Measurements from ENCODE around the gene GPR146.
A peak's percentile ranks its signal among the peaks of the same experiment; 100 is the strongest.

GPR146 gene

GRCh38 chr7:1054861-1055450, 10.6 kb downstream of the GPR146 start:
- Mint-ChIP-seq H3K27ac (peak overlapping the region; percentile 52), H3K36me3 (ENCODE audit: low read depth) (peaks cover 3% of the 10 kb centered on the region), H3K27me3 (ENCODE audit: low read depth) (no peaks in the 10 kb centered on the region), H3K9me3 (no peaks in the 10 kb centered on the region), H3K4me3 (peak overlapping the region; percentile 71), H3K4me1 (ENCODE audit: low read depth) (peaks cover 16% of the 10 kb centered on the region)

- Mint-ChIP-seq H3K9me3 (no peaks in the 10 kb centered on the region), H3K27ac (peak overlapping the region; percentile 52), H3K4me1 (ENCODE audit: low read depth) (peaks cover 15% of the 10 kb centered on the region), H3K27me3 (ENCODE audit: low read depth) (no peaks in the 10 kb centered on the region), H3K4me3 (peak overlapping the region; percentile 71), H3K36me3 (ENCODE audit: low read depth) (peaks cover 2% of the 10 kb centered on the region)
Observed at GRCh38 chr7:1055491-1055955, 11.2 kb downstream of the GPR146 start.

GRCh38 chr7:1055956-1056784, 11.8 kb downstream of the GPR146 start:
- H3K36me3 Mint-ChIP-seq (ENCODE audit: low read depth) = peaks cover 2% of the 10 kb centered on the region
- no peaks in the 10 kb centered on the region for H3K27me3 Mint-ChIP-seq (ENCODE audit: low read depth)
- H3K4me1 Mint-ChIP-seq (ENCODE audit: low read depth) = peaks cover 15% of the 10 kb centered on the region
- H3K4me3 Mint-ChIP-seq = peak overlapping the region; percentile 71
- H3K9me3 Mint-ChIP-seq = no peaks in the 10 kb centered on the region
- no peak overlapping the region for H3K27ac Mint-ChIP-seq

- peaks cover 16% of the 10 kb centered on the region for H3K4me1 Mint-ChIP-seq (ENCODE audit: low read depth)
- peaks cover 2% of the 10 kb centered on the region for H3K27me3 Mint-ChIP-seq (ENCODE audit: low read depth)
Observed at GRCh38 chr7:1056785-1057410, 12.6 kb downstream of the GPR146 start.

GRCh38 chr7:1057416-1058291, 13.3 kb downstream of the GPR146 start:
- H3K4me3 Mint-ChIP-seq = no peak overlapping the region
- H3K27me3 Mint-ChIP-seq (ENCODE audit: low read depth) = peaks cover 8% of the 10 kb centered on the region
- no peaks in the 10 kb centered on the region for H3K36me3 Mint-ChIP-seq (ENCODE audit: low read depth)
- no peak overlapping the region for H3K27ac Mint-ChIP-seq
- no peaks in the 10 kb centered on the region for H3K9me3 Mint-ChIP-seq
- peaks cover 17% of the 10 kb centered on the region for H3K4me1 Mint-ChIP-seq (ENCODE audit: low read depth)

More at GRCh38 chr7:1056785-1057410, 12.6 kb downstream of the GPR146 start:
- Mint-ChIP-seq H3K27ac (no peak overlapping the region), H3K9me3 (no peaks in the 10 kb centered on the region), H3K4me3 (no peak overlapping the region), H3K36me3 (ENCODE audit: low read depth) (no peaks in the 10 kb centered on the region)

- H3K27me3 Mint-ChIP-seq (ENCODE audit: low read depth) = peaks cover 8% of the 10 kb centered on the region
- no peak overlapping the region for H3K4me3 Mint-ChIP-seq
- H3K36me3 Mint-ChIP-seq (ENCODE audit: low read depth) = no peaks in the 10 kb centered on the region
- peaks cover 17% of the 10 kb centered on the region for H3K4me1 Mint-ChIP-seq (ENCODE audit: low read depth)
- H3K9me3 Mint-ChIP-seq = no peaks in the 10 kb centered on the region
- H3K27ac Mint-ChIP-seq = no peak overlapping the region
Observed at GRCh38 chr7:1058311-1058710, 14.0 kb downstream of the GPR146 start.

GRCh38 chr7:1058821-1059199, 14.5 kb downstream of the GPR146 start:
- H3K27ac Mint-ChIP-seq = peak overlapping the region; percentile 41

GRCh38 chr7:1059200-1060091, 15.1 kb downstream of the GPR146 start:
- H3K9me3 Mint-ChIP-seq = no peaks in the 10 kb centered on the region
- no peaks in the 10 kb centered on the region for H3K36me3 Mint-ChIP-seq (ENCODE audit: low read depth)
- H3K27me3 Mint-ChIP-seq (ENCODE audit: low read depth) = peaks cover 8% of the 10 kb centered on the region
- no peak overlapping the region for H3K4me3 Mint-ChIP-seq
- H3K27ac Mint-ChIP-seq = no peak overlapping the region
- peaks cover 17% of the 10 kb centered on the region for H3K4me1 Mint-ChIP-seq (ENCODE audit: low read depth)

More at GRCh38 chr7:1058821-1059199, 14.5 kb downstream of the GPR146 start:
- Mint-ChIP-seq H3K9me3 (no peaks in the 10 kb centered on the region), H3K36me3 (ENCODE audit: low read depth) (no peaks in the 10 kb centered on the region), H3K27me3 (ENCODE audit: low read depth) (peaks cover 8% of the 10 kb centered on the region), H3K4me1 (ENCODE audit: low read depth) (peaks cover 17% of the 10 kb centered on the region), H3K4me3 (no peak overlapping the region)

GRCh38 chr7:1060315-1061072, 16.1 kb downstream of the GPR146 start:
- Mint-ChIP-seq H3K27me3 (ENCODE audit: low read depth) (peaks cover 8% of the 10 kb centered on the region), H3K4me1 (ENCODE audit: low read depth) (peaks cover 11% of the 10 kb centered on the region), H3K27ac (no peak overlapping the region), H3K36me3 (ENCODE audit: low read depth) (no peaks in the 10 kb centered on the region), H3K9me3 (no peaks in the 10 kb centered on the region), H3K4me3 (no peak overlapping the region)

GRCh38 chr7:1061180-1061579, 16.8 kb downstream of the GPR146 start:
- Mint-ChIP-seq H3K27me3 (ENCODE audit: low read depth) (peaks cover 8% of the 10 kb centered on the region), H3K4me3 (no peak overlapping the region), H3K36me3 (ENCODE audit: low read depth) (no peaks in the 10 kb centered on the region), H3K4me1 (ENCODE audit: low read depth) (peaks cover 12% of the 10 kb centered on the region), H3K27ac (no peak overlapping the region), H3K9me3 (no peaks in the 10 kb centered on the region)

- no peak overlapping the region for H3K27ac Mint-ChIP-seq
- H3K4me1 Mint-ChIP-seq (ENCODE audit: low read depth) = peaks cover 12% of the 10 kb centered on the region
- H3K36me3 Mint-ChIP-seq (ENCODE audit: low read depth) = no peaks in the 10 kb centered on the region
- peaks cover 8% of the 10 kb centered on the region for H3K27me3 Mint-ChIP-seq (ENCODE audit: low read depth)
- no peaks in the 10 kb centered on the region for H3K9me3 Mint-ChIP-seq
- no peak overlapping the region for H3K4me3 Mint-ChIP-seq
Observed at GRCh38 chr7:1062296-1063294, 18.2 kb downstream of the GPR146 start.

GRCh38 chr7:1063361-1063760, 19.0 kb downstream of the GPR146 start:
- Mint-ChIP-seq H3K4me1 (ENCODE audit: low read depth) (peaks cover 12% of the 10 kb centered on the region), H3K9me3 (no peaks in the 10 kb centered on the region), H3K36me3 (ENCODE audit: low read depth) (no peaks in the 10 kb centered on the region), H3K27me3 (ENCODE audit: low read depth) (peaks cover 8% of the 10 kb centered on the region), H3K4me3 (no peak overlapping the region), H3K27ac (no peak overlapping the region)
